GM21619 (cell line): Measurements from ENCODE around the gene AHCYL2.

Experiments
- ATAC-seq: cut with Tn5 transposase; IDR thresholded peaks from one replicate; pipeline ENCODE4 v1.9.1; 2021; ENCODE audit not compliant: unreplicated experiment

The AHCYL2 gene

GRCh38 chr7:129224251-129225205, at the start of gene AHCYL2:
TSS of gene AHCYL2 (plus strand) at chr7:129225030.
- ATAC-seq: peak; percentile 86

GRCh38 chr7:129176916-129177710, 47.7 kb upstream of the AHCYL2 start:
- ATAC-seq: no peak

- no peak for ATAC-seq
These were observed 39.7 kb upstream of the AHCYL2 start for GRCh38 chr7:129184981-129185670.

GRCh38 chr7:129186749-129187260, 38.0 kb upstream of the AHCYL2 start:
- no peak for ATAC-seq

- no peak for ATAC-seq
These were observed 37.0 kb upstream of the AHCYL2 start for GRCh38 chr7:129187681-129188371.

- no peak for ATAC-seq
These were observed 36.4 kb upstream of the AHCYL2 start, which contains the start of gene SMO for GRCh38 chr7:129188372-129188891. TSS of gene SMO (plus strand) at chr7:129188633. CDS start at chr7:129189152, 519 bp downstream.

GRCh38 chr7:129188892-129189660, 35.8 kb upstream of the AHCYL2 start:
- ATAC-seq: no peak

GRCh38 chr7:129189661-129190310, 35.0 kb upstream of the AHCYL2 start:
- ATAC-seq: no peak

- no peak for ATAC-seq
These were observed 33.6 kb upstream of the AHCYL2 start for GRCh38 chr7:129191272-129191671.

GRCh38 chr7:129193892-129194291, 30.9 kb upstream of the AHCYL2 start:
- no peak for ATAC-seq

- no peak for ATAC-seq
These were observed 27.1 kb upstream of the AHCYL2 start for GRCh38 chr7:129197771-129198170.

- no peak for ATAC-seq
These were observed 25.4 kb upstream of the AHCYL2 start for GRCh38 chr7:129199406-129199805.

- no peak for ATAC-seq
These were observed 22.6 kb upstream of the AHCYL2 start for GRCh38 chr7:129202058-129202777.

- no peak for ATAC-seq
These were observed 21.6 kb upstream of the AHCYL2 start for GRCh38 chr7:129203050-129203741.

GRCh38 chr7:129205126-129205818, 19.6 kb upstream of the AHCYL2 start:
- no peak for ATAC-seq

GRCh38 chr7:129205987-129206785, 18.6 kb upstream of the AHCYL2 start:
- ATAC-seq: no peak
